Measurements from ENCODE around the gene ARRB1. TPM values are rescaled to one million over a fixed set of nuclear protein-coding genes. Genes with fewer than 3 reads are reported as not detected.

Gene ARRB1
- polyA plus RNA-seq, 1 experiment: 15.7 TPM

DNA sequence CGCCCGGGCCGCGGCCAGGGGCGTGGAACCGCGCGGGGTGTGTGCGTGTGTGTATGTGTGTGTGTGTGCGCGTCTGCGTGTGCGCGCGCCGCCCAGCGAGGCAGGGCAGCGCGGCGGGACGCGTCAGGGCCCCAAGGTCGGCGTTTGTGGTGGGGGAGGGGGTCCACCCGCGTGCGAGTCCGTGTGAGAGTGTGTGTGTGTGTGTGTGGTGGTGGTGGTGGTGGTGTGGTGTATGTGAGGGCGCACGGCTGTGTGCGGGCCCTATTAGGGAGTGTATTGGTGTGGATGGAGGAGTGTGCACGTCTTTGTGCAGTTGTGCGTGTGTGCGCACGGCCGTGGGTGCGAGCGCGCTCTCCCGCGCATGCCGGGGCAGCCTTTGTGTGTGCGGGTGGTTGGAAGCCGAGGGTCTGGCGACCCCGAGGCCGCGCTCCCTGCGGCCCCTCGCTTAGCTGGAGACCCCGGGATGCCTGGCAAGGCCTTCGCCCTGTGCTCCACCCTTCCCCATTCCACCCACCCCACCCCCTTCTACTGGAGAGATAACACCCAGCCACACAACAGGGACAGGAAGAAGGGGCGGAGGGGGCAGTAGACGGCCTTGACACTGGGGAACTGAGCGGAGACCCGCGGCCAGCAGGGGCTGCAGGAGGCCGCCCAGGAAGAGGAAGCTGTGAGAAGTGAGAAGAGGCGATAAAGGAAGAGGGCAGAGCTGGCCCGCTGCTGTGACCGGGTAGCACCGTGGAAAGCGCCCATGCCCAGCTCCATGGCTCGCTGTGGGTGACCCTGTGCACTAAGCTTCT, 528 bp upstream of the ARRB1 start:
- H3K27me3 ChIP-seq (ENCODE audit: control insufficient read depth, insufficient read depth, low read length): no peaks in the 10 kb centered on the region
- DNase-seq (ENCODE audit: low read depth): no peak
- H3K36me3 ChIP-seq (ENCODE audit: control insufficient read depth, insufficient read depth, low read length): no peaks in the 10 kb centered on the region
- CTCF ChIA-PET: interaction anchor here (0.9 to 2.1 kb wide), 5 partner anchors 10 to 72 kb away, joined by 3 to 8 read pairs (median 4); no protein-coding TSS in a partner anchor
- H3K4me3 ChIP-seq (ENCODE audit: low read depth, low read length): peak overlapping the region; percentile 53
- TF ChIP-seq, protein P1, sequence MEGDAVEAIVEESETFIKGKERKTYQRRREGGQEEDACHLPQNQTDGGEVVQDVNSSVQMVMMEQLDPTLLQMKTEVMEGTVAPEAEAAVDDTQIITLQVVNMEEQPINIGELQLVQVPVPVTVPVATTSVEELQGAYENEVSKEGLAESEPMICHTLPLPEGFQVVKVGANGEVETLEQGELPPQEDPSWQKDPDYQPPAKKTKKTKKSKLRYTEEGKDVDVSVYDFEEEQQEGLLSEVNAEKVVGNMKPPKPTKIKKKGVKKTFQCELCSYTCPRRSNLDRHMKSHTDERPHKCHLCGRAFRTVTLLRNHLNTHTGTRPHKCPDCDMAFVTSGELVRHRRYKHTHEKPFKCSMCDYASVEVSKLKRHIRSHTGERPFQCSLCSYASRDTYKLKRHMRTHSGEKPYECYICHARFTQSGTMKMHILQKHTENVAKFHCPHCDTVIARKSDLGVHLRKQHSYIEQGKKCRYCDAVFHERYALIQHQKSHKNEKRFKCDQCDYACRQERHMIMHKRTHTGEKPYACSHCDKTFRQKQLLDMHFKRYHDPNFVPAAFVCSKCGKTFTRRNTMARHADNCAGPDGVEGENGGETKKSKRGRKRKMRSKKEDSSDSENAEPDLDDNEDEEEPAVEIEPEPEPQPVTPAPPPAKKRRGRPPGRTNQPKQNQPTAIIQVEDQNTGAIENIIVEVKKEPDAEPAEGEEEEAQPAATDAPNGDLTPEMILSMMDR (IDR thresholded peaks at IDR 0.05; ENCODE audit: insufficient read depth, low read depth, low read length): peak; percentile 23; the same call in 1 of the 2 replicates
- POLR2A ChIA-PET: no interaction called here

DNA sequence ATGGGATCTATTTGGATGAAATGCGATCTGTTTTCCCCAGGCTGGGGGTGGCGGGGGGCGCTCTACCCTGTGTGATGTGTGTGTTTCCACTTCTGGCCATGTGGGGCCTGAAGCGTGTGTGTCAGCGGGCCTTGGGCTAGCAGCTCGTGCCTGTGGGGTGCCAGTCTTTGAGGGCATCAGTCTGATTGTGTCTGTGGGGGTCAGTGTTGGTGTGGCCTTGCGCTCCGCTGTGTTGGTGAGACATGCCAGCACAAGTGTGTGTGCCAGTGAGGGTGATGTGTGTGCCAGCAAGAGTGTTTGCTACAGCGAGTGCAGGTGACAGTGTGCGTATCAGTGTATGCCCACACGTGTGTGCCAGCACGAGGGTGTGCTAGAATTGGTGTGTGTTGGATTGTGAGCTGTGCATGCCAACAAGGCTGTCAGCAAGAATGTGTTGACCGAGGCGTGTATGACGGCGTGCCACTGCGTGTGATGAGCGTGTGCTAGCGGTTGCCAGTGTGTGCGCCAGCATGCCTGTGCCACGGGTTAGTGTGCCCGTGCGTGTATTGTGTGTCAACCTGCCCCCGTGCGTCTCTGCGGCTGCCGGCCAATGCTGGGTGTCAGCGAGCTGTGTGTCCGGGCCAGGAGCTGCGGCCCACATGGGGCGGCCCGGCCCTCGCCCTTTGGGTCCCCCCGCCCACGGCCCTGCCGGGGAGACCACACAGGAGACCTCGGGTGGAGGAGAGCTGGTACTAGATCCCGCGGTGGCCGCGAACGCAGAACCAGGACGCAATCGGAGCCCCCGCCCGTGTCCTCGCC, 519 bp downstream of the ARRB1 start:
- POLR2A ChIA-PET: no interaction called here
- TF ChIP-seq, protein P1 (IDR thresholded peaks at IDR 0.05; ENCODE audit: insufficient read depth, low read depth, low read length): 0 out of 2 replicates have a peak, but pooled peaks have one; percentile 0
- CTCF ChIA-PET: interaction anchor here (0.6 to 2.1 kb wide), 5 partner anchors 11 to 71 kb away, joined by 3 to 6 read pairs (median 4); no protein-coding TSS in a partner anchor
- H3K27me3 ChIP-seq (ENCODE audit: control insufficient read depth, insufficient read depth, low read length): no peaks in the 10 kb centered on the region
- DNase-seq (ENCODE audit: low read depth): no peak
- no peaks in the 10 kb centered on the region for H3K36me3 ChIP-seq (ENCODE audit: control insufficient read depth, insufficient read depth, low read length)
- peak overlapping the region; percentile 53 for H3K4me3 ChIP-seq (ENCODE audit: low read depth, low read length)

DNA sequence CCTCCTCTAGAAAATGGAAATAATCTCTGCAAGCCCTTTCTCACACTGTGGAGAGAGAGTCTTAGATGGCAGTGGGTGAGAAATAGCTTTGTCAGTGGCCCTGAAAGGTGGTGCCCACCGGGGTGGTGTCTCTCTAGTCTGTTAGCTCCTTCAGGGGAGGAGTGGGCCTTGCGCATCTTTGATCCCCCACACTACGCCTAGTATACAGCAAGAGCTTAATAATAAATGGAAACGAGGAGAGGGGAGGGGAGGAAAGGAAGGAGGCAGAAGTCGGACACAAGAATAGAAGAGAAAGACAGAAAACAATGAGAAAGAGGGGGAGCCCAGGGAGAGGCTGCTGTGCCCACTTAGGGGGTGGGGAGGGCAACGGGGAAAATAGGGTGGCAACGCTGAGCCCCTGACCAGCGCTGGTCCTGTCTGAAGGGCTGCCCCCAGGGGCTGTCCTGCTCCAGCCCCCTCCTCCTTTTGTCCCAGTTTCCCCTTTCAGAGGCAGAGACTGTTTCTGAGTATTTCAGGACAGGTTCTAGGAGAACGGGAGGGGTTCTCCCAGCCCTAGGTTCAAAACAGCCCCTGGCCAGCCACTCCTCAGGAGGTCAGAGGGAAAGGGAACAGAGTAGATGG, 1.2 kb downstream of the ARRB1 start:
- ChIA-PET CTCF (interaction anchor here (0.6 to 2.1 kb wide), 7 partner anchors 9 to 71 kb away, joined by 3 to 6 read pairs (median 4); no protein-coding TSS in a partner anchor), POLR2A (no interaction called here)
- Histone ChIP-seq H3K4me3 (ENCODE audit: low read depth, low read length) (no peak overlapping the region; the same call in 1 of the 2 replicates), H3K27me3 (ENCODE audit: control insufficient read depth, insufficient read depth, low read length) (no peaks in the 10 kb centered on the region), H3K36me3 (ENCODE audit: control insufficient read depth, insufficient read depth, low read length) (no peaks in the 10 kb centered on the region)
- no peak for DNase-seq (ENCODE audit: low read depth)
- TF ChIP-seq, protein P1 (IDR thresholded peaks at IDR 0.05; ENCODE audit: insufficient read depth, low read depth, low read length): no peak

DNA sequence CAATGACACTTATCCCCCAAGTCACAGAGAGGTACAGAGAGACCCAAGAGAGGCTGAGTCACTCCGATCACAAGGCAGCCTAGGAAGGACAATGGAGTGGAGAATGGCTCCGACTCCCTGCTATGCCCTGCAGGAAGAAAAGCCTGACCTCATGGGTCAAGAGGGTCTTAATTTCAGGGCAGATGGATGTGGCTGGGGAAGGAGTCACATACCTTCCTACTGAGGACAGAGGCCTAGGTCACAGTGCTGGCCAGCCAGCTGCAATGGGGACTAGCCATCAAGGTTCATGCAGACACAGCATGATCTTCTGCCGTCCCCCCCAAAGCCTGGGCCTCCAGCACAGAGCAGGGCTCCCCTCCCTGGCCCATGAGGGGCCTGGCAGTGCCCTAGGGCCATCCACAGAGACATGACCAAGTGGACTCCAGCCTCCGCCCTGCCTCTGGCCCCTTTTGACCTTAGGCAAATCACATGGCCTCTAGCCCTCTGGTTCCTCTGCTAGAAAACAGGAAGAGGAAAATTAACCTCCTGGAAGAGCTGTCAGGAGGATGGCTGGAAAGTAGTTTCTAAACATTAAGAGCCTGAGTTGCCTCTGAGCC, 1.8 kb downstream of the ARRB1 start:
- CTCF ChIA-PET: interaction anchor here (0.6 to 1.9 kb wide), 6 partner anchors 8 to 70 kb away, joined by 3 to 6 read pairs (median 4); no protein-coding TSS in a partner anchor
- H3K4me3 ChIP-seq (ENCODE audit: low read depth, low read length): no peak overlapping the region
- POLR2A ChIA-PET: no interaction called here

More for the DNA sequence above, 1.8 kb downstream of the ARRB1 start:
- TF ChIP-seq, protein P1 (IDR thresholded peaks at IDR 0.05; ENCODE audit: insufficient read depth, low read depth, low read length): no peak
- no peak for DNase-seq (ENCODE audit: low read depth)
- no peaks in the 10 kb centered on the region for H3K36me3 ChIP-seq (ENCODE audit: control insufficient read depth, insufficient read depth, low read length)
- no peaks in the 10 kb centered on the region for H3K27me3 ChIP-seq (ENCODE audit: control insufficient read depth, insufficient read depth, low read length)

Data from BJ (cell line).